ENCODE results near the gene BCAP31. TPM values are rescaled to one million over a fixed set of nuclear protein-coding genes. Genes with fewer than 3 reads are reported as not detected.

Gene BCAP31
- total RNA-seq, 1 experiment from 2014 or later = 150 TPM

DNA sequence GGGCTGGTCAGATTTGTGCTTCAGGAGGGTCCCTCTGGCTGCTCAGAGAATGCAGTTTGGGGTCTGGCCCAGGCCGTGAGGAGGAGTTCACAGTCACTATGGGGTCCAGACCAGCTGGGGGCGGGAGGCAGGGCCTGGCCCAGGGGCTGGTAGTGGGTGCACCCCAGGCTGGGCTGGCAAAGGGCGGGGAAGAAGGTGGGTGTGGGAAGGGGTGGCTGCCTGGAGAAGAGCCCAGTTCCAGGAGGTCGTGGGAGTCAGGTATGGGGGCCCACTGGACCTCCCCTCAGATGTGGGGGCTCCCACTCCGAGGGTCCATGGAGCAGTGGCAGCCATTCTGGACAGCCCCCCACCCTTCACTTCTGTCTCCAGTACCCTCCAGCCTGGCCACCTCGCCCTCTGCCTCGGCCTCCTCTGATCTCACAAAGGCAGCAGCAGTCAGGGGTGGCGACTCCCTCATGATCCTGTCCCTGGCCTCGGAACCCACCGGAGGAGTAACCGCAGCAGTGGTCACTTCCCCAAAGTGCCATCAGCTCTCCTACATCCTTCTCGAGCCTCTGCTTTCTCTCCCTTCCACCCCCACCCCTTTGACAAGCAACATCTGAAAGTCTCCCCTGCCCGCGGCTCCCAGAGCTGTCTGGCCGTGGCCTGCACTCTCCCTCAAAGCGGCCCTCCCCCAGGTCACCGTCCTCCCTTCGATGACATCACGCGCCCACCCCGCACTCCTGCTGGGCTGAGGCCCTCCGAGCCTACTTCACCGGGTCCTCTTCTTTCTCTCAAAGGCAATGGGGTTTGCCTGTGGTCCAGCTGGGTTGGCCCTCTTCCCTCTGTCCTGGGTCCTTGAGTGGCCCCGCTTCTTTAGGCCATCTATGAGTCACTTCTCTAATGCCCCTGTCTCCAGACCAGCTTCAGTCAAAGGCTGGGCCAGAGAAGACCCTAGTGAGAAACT, 38.2 kb downstream of the BCAP31 start:
- Mint-ChIP-seq H3K36me3 (peaks cover 6% of the 10 kb centered on the region), H3K27ac (peak overlapping the region; percentile 50; the same call in 1 of the 2 replicates), H3K27me3 (ENCODE audit: low read depth) (no peaks in the 10 kb centered on the region; the same call in 1 of the 2 replicates), H3K9me3 (peaks cover 5% of the 10 kb centered on the region), H3K4me3 (peak overlapping the region; percentile 53), H3K4me1 (peaks cover 18% of the 10 kb centered on the region)
- POLR2A ChIA-PET = interaction anchor here (0.7 to 1.9 kb wide), 5 partner anchors 12 to 87 kb away, joined by 3 to 7 read pairs (median 4); partner anchors contain the start of genes CCNQ and PNCK
- ATAC-seq = no peak
- TF ChIP-seq MXD4 (CRISPR knock-in tag; IDR thresholded peaks at IDR 0.05; ENCODE audit: borderline replicate concordance) (no peak), GRHL2 (CRISPR knock-in tag; IDR thresholded peaks at IDR 0.05; ENCODE audit: insufficient replicate concordance, severe bottlenecking) (no peak), ATF1 (CRISPR knock-in tag; IDR thresholded peaks at IDR 0.05) (no peak)
- TF ChIP-seq, protein P1, sequence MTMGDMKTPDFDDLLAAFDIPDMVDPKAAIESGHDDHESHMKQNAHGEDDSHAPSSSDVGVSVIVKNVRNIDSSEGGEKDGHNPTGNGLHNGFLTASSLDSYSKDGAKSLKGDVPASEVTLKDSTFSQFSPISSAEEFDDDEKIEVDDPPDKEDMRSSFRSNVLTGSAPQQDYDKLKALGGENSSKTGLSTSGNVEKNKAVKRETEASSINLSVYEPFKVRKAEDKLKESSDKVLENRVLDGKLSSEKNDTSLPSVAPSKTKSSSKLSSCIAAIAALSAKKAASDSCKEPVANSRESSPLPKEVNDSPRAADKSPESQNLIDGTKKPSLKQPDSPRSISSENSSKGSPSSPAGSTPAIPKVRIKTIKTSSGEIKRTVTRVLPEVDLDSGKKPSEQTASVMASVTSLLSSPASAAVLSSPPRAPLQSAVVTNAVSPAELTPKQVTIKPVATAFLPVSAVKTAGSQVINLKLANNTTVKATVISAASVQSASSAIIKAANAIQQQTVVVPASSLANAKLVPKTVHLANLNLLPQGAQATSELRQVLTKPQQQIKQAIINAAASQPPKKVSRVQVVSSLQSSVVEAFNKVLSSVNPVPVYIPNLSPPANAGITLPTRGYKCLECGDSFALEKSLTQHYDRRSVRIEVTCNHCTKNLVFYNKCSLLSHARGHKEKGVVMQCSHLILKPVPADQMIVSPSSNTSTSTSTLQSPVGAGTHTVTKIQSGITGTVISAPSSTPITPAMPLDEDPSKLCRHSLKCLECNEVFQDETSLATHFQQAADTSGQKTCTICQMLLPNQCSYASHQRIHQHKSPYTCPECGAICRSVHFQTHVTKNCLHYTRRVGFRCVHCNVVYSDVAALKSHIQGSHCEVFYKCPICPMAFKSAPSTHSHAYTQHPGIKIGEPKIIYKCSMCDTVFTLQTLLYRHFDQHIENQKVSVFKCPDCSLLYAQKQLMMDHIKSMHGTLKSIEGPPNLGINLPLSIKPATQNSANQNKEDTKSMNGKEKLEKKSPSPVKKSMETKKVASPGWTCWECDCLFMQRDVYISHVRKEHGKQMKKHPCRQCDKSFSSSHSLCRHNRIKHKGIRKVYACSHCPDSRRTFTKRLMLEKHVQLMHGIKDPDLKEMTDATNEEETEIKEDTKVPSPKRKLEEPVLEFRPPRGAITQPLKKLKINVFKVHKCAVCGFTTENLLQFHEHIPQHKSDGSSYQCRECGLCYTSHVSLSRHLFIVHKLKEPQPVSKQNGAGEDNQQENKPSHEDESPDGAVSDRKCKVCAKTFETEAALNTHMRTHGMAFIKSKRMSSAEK (CRISPR knock-in tag; IDR thresholded peaks at IDR 0.05; ENCODE audit: borderline replicate concordance) = no peak
- TF ChIP-seq, protein P2, sequence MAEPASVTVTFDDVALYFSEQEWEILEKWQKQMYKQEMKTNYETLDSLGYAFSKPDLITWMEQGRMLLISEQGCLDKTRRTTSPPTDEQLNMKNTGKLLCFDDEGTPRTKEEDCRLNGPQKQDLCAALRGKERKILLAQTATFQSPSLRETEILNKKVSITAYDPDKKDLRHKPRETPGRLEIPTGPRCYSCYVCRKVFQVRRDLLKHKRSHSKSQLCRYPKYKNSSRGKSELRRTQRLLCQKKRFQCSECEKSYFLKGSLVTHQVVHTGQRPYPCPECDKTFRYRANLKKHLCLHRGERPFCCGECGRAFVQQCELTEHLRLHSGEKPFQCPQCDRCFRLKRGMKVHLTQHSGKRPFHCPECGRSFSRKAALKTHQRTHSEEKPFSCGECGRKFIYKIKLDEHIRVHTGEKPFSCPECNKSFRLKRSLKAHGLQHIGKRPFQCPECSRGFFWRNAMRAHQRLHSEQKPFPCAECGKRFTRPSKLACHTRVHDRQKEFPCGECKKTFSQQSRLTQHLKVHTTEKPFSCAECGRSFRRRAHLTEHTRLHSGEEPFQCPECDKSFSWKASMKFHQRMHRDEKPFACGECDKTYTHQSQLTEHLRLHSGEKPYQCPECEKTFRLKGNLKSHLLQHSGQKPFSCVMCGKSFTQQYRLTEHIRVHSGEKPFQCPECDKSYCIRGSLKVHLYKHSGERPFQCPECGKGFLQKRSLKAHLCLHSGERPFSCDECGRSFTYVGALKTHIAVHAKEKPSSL (CRISPR knock-in tag; conservative IDR thresholded peaks at IDR 0.05) = no peak
- TF ChIP-seq, protein P3, sequence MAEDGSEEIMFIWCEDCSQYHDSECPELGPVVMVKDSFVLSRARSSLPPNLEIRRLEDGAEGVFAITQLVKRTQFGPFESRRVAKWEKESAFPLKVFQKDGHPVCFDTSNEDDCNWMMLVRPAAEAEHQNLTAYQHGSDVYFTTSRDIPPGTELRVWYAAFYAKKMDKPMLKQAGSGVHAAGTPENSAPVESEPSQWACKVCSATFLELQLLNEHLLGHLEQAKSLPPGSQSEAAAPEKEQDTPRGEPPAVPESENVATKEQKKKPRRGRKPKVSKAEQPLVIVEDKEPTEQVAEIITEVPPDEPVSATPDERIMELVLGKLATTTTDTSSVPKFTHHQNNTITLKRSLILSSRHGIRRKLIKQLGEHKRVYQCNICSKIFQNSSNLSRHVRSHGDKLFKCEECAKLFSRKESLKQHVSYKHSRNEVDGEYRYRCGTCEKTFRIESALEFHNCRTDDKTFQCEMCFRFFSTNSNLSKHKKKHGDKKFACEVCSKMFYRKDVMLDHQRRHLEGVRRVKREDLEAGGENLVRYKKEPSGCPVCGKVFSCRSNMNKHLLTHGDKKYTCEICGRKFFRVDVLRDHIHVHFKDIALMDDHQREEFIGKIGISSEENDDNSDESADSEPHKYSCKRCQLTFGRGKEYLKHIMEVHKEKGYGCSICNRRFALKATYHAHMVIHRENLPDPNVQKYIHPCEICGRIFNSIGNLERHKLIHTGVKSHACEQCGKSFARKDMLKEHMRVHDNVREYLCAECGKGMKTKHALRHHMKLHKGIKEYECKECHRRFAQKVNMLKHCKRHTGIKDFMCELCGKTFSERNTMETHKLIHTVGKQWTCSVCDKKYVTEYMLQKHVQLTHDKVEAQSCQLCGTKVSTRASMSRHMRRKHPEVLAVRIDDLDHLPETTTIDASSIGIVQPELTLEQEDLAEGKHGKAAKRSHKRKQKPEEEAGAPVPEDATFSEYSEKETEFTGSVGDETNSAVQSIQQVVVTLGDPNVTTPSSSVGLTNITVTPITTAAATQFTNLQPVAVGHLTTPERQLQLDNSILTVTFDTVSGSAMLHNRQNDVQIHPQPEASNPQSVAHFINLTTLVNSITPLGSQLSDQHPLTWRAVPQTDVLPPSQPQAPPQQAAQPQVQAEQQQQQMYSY (CRISPR knock-in tag; IDR thresholded peaks at IDR 0.05) = no peak
- TF ChIP-seq, protein P4, sequence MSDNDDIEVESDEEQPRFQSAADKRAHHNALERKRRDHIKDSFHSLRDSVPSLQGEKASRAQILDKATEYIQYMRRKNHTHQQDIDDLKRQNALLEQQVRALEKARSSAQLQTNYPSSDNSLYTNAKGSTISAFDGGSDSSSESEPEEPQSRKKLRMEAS (CRISPR knock-in tag; IDR thresholded peaks at IDR 0.05) = no peak
- no peak for DNase-seq (ENCODE audit: low spot score)
- CTCF ChIA-PET = interaction anchor here (0.7 to 4.9 kb wide), 17 partner anchors 15 to 281 kb away, joined by 3 to 143 read pairs (median 4); partner anchors contain the start of genes CCNQ and PNCK

DNA sequence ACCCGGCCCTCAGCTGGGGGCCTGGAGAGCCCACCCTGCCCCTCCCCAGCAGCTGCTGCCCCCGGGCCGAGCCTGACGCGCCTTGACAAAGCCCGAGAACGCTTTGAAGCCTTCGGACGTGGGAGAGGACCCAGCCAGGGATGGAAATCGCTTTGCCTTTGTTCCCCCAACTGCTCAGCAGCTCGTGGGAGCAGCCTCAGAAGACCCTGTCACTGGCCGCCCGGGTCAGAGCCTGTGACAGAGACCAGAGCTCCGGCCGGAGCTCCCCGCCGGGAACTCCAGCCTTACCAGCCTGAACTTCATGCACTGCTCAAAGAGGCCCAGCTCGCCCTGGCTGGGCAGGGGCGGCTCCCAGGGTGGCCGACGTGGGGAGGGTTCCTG, 39.0 kb downstream of the BCAP31 start:
- peaks cover 6% of the 10 kb centered on the region for H3K36me3 Mint-ChIP-seq
- peaks cover 18% of the 10 kb centered on the region for H3K4me1 Mint-ChIP-seq
- ChIA-PET CTCF (interaction anchor here (0.5 to 4.9 kb wide), 18 partner anchors 15 to 744 kb away, joined by 3 to 143 read pairs (median 4); partner anchors contain the start of genes DUSP9 and PNCK), POLR2A (interaction anchor here (1.5 to 1.9 kb wide), 4 partner anchors 11 to 109 kb away, joined by 4 to 7 read pairs (median 4); partner anchors contain the start of genes IDH3G and SSR4)
- H3K9me3 Mint-ChIP-seq = peaks cover 5% of the 10 kb centered on the region
- H3K27me3 Mint-ChIP-seq (ENCODE audit: low read depth) = peaks cover under 1% of the 10 kb centered on the region; the same call in 1 of the 2 replicates
- ATAC-seq (no peak), DNase-seq (ENCODE audit: low spot score) (no peak)
- peak overlapping the region; percentile 18; the same call in 1 of the 2 replicates for H3K4me3 Mint-ChIP-seq
- H3K27ac Mint-ChIP-seq = no peak overlapping the region
- TF ChIP-seq, protein P3 (CRISPR knock-in tag; IDR thresholded peaks at IDR 0.05) = no peak
- TF ChIP-seq, protein P5, sequence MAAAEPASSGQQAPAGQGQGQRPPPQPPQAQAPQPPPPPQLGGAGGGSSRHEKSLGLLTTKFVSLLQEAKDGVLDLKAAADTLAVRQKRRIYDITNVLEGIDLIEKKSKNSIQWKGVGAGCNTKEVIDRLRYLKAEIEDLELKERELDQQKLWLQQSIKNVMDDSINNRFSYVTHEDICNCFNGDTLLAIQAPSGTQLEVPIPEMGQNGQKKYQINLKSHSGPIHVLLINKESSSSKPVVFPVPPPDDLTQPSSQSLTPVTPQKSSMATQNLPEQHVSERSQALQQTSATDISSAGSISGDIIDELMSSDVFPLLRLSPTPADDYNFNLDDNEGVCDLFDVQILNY (CRISPR knock-in tag; IDR thresholded peaks at IDR 0.05) = no peak
- TF ChIP-seq JUN (CRISPR knock-in tag; IDR thresholded peaks at IDR 0.05) = no peak
- TF ChIP-seq, protein P6, sequence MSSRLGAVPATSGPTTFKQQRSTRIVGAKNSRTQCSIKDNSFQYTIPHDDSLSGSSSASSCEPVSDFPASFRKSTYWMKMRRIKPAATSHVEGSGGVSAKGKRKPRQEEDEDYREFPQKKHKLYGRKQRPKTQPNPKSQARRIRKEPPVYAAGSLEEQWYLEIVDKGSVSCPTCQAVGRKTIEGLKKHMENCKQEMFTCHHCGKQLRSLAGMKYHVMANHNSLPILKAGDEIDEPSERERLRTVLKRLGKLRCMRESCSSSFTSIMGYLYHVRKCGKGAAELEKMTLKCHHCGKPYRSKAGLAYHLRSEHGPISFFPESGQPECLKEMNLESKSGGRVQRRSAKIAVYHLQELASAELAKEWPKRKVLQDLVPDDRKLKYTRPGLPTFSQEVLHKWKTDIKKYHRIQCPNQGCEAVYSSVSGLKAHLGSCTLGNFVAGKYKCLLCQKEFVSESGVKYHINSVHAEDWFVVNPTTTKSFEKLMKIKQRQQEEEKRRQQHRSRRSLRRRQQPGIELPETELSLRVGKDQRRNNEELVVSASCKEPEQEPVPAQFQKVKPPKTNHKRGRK (CRISPR knock-in tag; IDR thresholded peaks at IDR 0.05; ENCODE audit: borderline replicate concordance) = no peak
- TF ChIP-seq NR1H2 (CRISPR knock-in tag; IDR thresholded peaks at IDR 0.05) = no peak
- TF ChIP-seq NFATC4 (CRISPR knock-in tag; IDR thresholded peaks at IDR 0.05) = no peak

Measured in WTC11 (cell line).